ENCODE results near the gene GABBR2.

GRCh38 chr9:98600631-98601030, 108.1 kb downstream of the GABBR2 start:
- TF ChIP-seq CTCF (IDR thresholded peaks at IDR 0.05) (no peak), POLR2A (IDR thresholded peaks at IDR 0.05) (no peak)

All from suprapubic skin (tissue), 3 donors.